A549 treated with DMSO at 1 μM for 4 hours (cell line): ENCODE results near the gene OR5K4. TPM values are rescaled to one million over a fixed set of nuclear protein-coding genes. Genes with fewer than 3 reads are reported as not detected.

Experiments used
- total RNA-seq: library from RNA; stranded (reverse); fragments of 200-300 nt; extraction: Qiagen RNA extraction; gene quantifications from 5 replicates; pipeline ENCODE4 v1.2.3, GENCODE V29; 2022; ENCODE audit warnings: low read depth

The OR5K4 gene, protein sequence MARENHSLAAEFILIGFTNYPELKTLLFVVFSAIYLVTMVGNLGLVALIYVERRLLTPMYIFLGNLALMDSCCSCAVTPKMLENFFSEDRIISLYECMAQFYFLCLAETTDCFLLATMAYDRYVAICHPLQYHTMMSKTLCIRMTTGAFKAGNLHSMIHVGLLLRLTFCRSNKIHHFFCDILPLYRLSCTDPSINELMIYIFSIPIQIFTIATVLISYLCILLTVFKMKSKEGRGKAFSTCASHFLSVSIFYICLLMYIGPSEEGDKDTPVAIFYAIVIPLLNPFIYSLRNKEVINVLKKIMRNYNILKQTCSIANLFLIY
- total RNA-seq = not detected in 5 replicates

DNA sequence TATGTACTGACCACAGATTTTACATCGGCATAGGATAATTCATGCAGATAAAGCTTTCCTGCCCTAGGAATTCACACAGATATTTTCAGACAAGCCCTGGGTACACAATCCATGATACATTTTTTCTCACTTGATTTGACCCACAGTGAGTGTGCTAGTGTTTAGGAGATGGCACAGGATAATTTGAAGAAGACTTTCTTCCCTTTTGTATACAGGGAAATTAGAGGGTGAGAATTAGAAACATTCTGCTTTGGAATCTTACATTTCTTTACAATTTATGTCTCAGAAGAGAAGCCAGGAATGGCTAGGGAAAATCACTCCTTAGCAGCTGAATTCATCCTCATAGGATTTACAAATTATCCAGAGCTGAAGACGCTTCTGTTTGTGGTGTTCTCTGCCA is at the start of gene OR5K4:
Gene OR5K4 (plus strand): TSS at position 301 of the 400 bp plus-strand sequence. CDS start 0 bp downstream, at position 301.

DNA sequence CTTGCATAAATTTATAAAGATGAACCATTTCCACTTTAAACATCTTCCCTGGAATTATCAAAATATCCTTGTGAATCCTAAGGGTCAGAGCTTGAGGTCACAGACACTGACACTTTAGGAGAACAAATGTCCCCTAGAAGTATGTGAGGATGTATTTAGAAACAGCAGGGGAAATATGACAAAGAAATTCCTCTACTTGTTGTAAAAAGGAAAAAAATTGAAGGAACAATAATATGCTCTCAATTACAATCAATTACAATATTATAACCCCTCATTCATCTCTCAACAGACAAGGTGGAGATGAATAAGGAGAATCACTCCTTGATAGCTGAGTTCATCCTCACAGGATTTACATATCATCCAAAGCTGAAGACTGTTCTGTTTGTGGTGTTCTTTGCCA is 36.7 kb downstream of the OR5K4 start, which contains the start of gene OR5K3:
Gene OR5K3 (plus strand): TSS at position 301 of the 400 bp plus-strand sequence. CDS start 0 bp downstream, at position 301.

Other genes starting within 250 kb of the OR5K4 start
- gene OR5H1, start 223.1 kb upstream of the OR5K4 start, total RNA-seq = not detected in 5 replicates
- gene OR5H14, start 206.4 kb upstream of the OR5K4 start, total RNA-seq = not detected in 5 replicates
- gene OR5H15, start 187.2 kb upstream of the OR5K4 start, total RNA-seq = not detected in 5 replicates
- not detected in 5 replicates for gene OR5H6, start 89.6 kb upstream of the OR5K4 start, total RNA-seq
- gene OR5H2, start 71.3 kb upstream of the OR5K4 start, total RNA-seq = not detected in 5 replicates
- not detected in 5 replicates for gene OR5K3, start 36.8 kb downstream of the OR5K4 start, total RNA-seq
- gene OR5K1, start 109.3 kb downstream of the OR5K4 start, total RNA-seq = not detected in 5 replicates
- not detected in 5 replicates for gene OR5K2, start 143.8 kb downstream of the OR5K4 start, total RNA-seq
- 49.4 to 69.1 TPM (median 57.6 TPM) in 5 replicates for gene CLDND1, start 169.0 kb downstream of the OR5K4 start, total RNA-seq
- not detected in 5 replicates for gene GPR15, start 178.1 kb downstream of the OR5K4 start, total RNA-seq
- gene CPOX, start 239.8 kb downstream of the OR5K4 start, total RNA-seq = 16.6 to 26.3 TPM (median 22.6 TPM) in 5 replicates